Measurements from ENCODE around the gene TRPM5. TPM values are rescaled to one million over a fixed set of nuclear protein-coding genes. Genes with fewer than 3 reads are reported as not detected.
A peak's percentile ranks its signal among the peaks of the same experiment; 100 is the strongest.

The TRPM5 gene
- total and polyA plus RNA-seq, 3 donors from 2014 or later = 0.46 to 1.1 (median 0.94) TPM

GRCh38 chr11:2470495-2470894 is 26.2 kb upstream of the TRPM5 start:
- no peak for TF ChIP-seq POLR2A (IDR thresholded peaks at IDR 0.05)
- TF ChIP-seq CTCF (IDR thresholded peaks at IDR 0.05) = no peak
- no peak overlapping the region for H3K27ac ChIP-seq
- H3K27me3 ChIP-seq = no peaks in the 10 kb centered on the region
- no peak for DNase-seq
- no peaks in the 10 kb centered on the region for H3K9me3 ChIP-seq
- H3K36me3 ChIP-seq (ENCODE audit: low read depth, missing control alignments) = no peaks in the 10 kb centered on the region
- H3K4me1 ChIP-seq = peaks cover 7% of the 10 kb centered on the region
- WGBS, 2 donors = 43 to 55% methylated on average over 6 to 7 of the region's 7 CpGs
- intact Hi-C loops (cut with DNase I; ENCODE audit: low total_unique reads) = no loop called here
- H3K4me3 ChIP-seq = no peak overlapping the region

GRCh38 chr11:2468363-2469235 is 24.3 kb upstream of the TRPM5 start:
- H3K4me1 ChIP-seq = peaks cover 18% of the 10 kb centered on the region
- no peak overlapping the region for H3K27ac ChIP-seq
- peak; percentile 11 for DNase-seq
- no peaks in the 10 kb centered on the region for H3K9me3 ChIP-seq
- H3K27me3 ChIP-seq = no peaks in the 10 kb centered on the region
- 88% methylated on average over 21 of the region's 21 CpGs for WGBS, 2 donors
- H3K36me3 ChIP-seq (ENCODE audit: low read depth, missing control alignments) = no peaks in the 10 kb centered on the region
- H3K4me3 ChIP-seq = no peak overlapping the region
- intact Hi-C loops (cut with DNase I; ENCODE audit: low total_unique reads) = no loop called here
- TF ChIP-seq POLR2A (IDR thresholded peaks at IDR 0.05) = no peak
- no peak for TF ChIP-seq CTCF (IDR thresholded peaks at IDR 0.05)

- H3K27me3 ChIP-seq = no peaks in the 10 kb centered on the region
- 89% methylated on average over 7 of the region's 7 CpGs; no CpG with 5 or more reads in 1 of the 2 donors for WGBS, 2 donors
- H3K9me3 ChIP-seq = no peaks in the 10 kb centered on the region
- no peak overlapping the region for H3K27ac ChIP-seq
- TF ChIP-seq POLR2A (IDR thresholded peaks at IDR 0.05) (no peak), CTCF (IDR thresholded peaks at IDR 0.05) (no peak)
- no peak for DNase-seq
- no peaks in the 10 kb centered on the region for H3K36me3 ChIP-seq (ENCODE audit: low read depth, missing control alignments)
- intact Hi-C loops (cut with DNase I; ENCODE audit: low total_unique reads) = no loop called here
- peaks cover 24% of the 10 kb centered on the region for H3K4me1 ChIP-seq
- H3K4me3 ChIP-seq = no peak overlapping the region
These were observed 23.4 kb upstream of the TRPM5 start for GRCh38 chr11:2467695-2468055.

- peak; percentile 21 for DNase-seq
- no peak overlapping the region for H3K4me3 ChIP-seq
- H3K27ac ChIP-seq = no peak overlapping the region
- H3K27me3 ChIP-seq = no peaks in the 10 kb centered on the region
- intact Hi-C loops (cut with DNase I; ENCODE audit: low total_unique reads) = no loop called here
- 87 to 89% methylated on average over 9 to 15 of the region's 16 CpGs for whole genome bisulfite sequencing, 2 donors
- peaks cover 29% of the 10 kb centered on the region for H3K4me1 ChIP-seq
- no peaks in the 10 kb centered on the region for H3K36me3 ChIP-seq (ENCODE audit: low read depth, missing control alignments)
- TF ChIP-seq CTCF (IDR thresholded peaks at IDR 0.05) = no peak
- no peak for TF ChIP-seq POLR2A (IDR thresholded peaks at IDR 0.05)
- no peaks in the 10 kb centered on the region for H3K9me3 ChIP-seq
These were observed 22.8 kb upstream of the TRPM5 start for GRCh38 chr11:2466869-2467694.

Measured in testis (tissue), 3 donors.